Erythroblast (primary cell): ENCODE data around the gene ARHGAP26.

Experiments
- GATA1 ChIP-seq: IDR thresholded peaks from 2 replicates; pipeline ENCODE4 v1.6.1; 2011; ENCODE audit warnings: low read depth, mild to moderate bottlenecking, control low read depth, low read length, moderate library complexity
- POLR2A ChIP-seq: IDR thresholded peaks from 2 replicates; pipeline ENCODE4 v1.6.1; 2011; ENCODE audit warnings: mild to moderate bottlenecking, low read length

DNA sequence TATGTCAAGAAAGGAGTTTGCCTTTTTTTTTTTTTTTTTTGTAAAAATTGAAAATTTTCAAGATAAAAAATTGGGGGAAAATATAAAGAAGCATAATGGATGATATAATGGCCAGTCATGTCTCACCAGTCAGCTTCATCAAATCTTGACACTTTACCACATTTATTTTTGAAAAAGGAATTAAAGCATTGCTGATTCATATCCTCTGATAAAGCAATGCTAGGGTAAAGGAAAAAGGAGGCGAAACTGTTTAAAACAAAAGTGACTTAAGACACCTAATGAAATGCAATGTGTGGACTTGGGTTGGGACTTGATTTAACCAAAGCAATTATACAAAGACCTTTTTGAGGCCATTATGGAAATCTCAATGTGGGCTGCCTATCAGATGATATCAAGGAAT, 208.5 kb downstream of the ARHGAP26 start:
- TF ChIP-seq GATA1 = no peak
- TF ChIP-seq POLR2A = no peak
